GM23338 (cell line): ENCODE data around the gene FLT1. TPM values are rescaled to one million over a fixed set of nuclear protein-coding genes. Genes with fewer than 3 reads are reported as not detected.

ENCODE experiments used
- ATAC-seq: fragments of 200-7000 bp; cut with Tn5 transposase; 3 replicates; pipeline ENCODE4 v1.9.1; 2020
- DNase-seq: peaks from one replicate; pipeline ENCODE4 v3.0.0-alpha.2; 2015; ENCODE audit warnings: low spot score
- H2AFZ ChIP-seq: fragments of 200-600 bp; sonication (generic); 2 replicates; pipeline ENCODE4 v1.8.0; 2016; ENCODE audit warnings: antibody characterized with exemption, mild to moderate bottlenecking, moderate library complexity
- H3F3A ChIP-seq: fragments of 200-600 bp; sonication (generic); replicated peaks from 2 replicates; pipeline ENCODE4 v1.8.0; 2017; ENCODE audit warnings: antibody characterized with exemption, mixed run types, low read depth
- H3K27ac ChIP-seq: fragments of 200-600 bp; sonication (generic); 2 replicates; pipeline ENCODE4 v1.6.1; 2016; ENCODE audit warnings: low read depth
- H3K27me3 ChIP-seq: fragments of 200-600 bp; sonication (generic); 2 replicates; pipeline ENCODE4 v1.8.0; 2016; ENCODE audit warnings: mild to moderate bottlenecking, mixed run types, moderate library complexity; ENCODE audit not compliant: insufficient read depth
- H3K36me3 ChIP-seq: fragments of 200-600 bp; sonication (generic); 2 replicates; pipeline ENCODE4 v1.8.0; 2016; ENCODE audit warnings: mild to moderate bottlenecking; ENCODE audit not compliant: insufficient read depth
- H3K4me1 ChIP-seq: fragments of 200-600 bp; sonication (generic); 2 replicates; pipeline ENCODE4 v1.8.0; 2016; ENCODE audit warnings: mild to moderate bottlenecking, moderate library complexity; ENCODE audit not compliant: insufficient read depth
- H3K4me2 ChIP-seq: fragments of 200-600 bp; sonication (generic); 2 replicates; pipeline ENCODE4 v1.7.1; 2017; ENCODE audit warnings: mixed run types
- H3K4me3 ChIP-seq: fragments of 200-600 bp; sonication (generic); 2 replicates; pipeline ENCODE4 v1.6.1; 2016; ENCODE audit warnings: mixed run types
- H3K79me2 ChIP-seq: fragments of 200-600 bp; sonication (generic); replicated peaks from 2 replicates; pipeline ENCODE4 v1.8.0; 2017; ENCODE audit warnings: mild to moderate bottlenecking; ENCODE audit not compliant: insufficient read depth
- H3K9me2 ChIP-seq: fragments of 200-600 bp; sonication (generic); 2 replicates; pipeline ENCODE4 v1.8.0; 2017; ENCODE audit not compliant: insufficient read depth
- H4K20me1 ChIP-seq: fragments of 200-600 bp; sonication (generic); replicated peaks from 2 replicates; pipeline ENCODE4 v1.8.0; 2017; ENCODE audit warnings: mild to moderate bottlenecking; ENCODE audit not compliant: insufficient read depth
- H3K27ac Mint-ChIP-seq: 2 replicates; pipeline ENCODE4 v1.8.0; 2020; ENCODE audit warnings: inconsistent platforms, mild to moderate bottlenecking, moderate library complexity, mixed read lengths
- H3K27me3 Mint-ChIP-seq: 3 replicates; pipeline ENCODE4 v1.8.0; 2022; ENCODE audit warnings: low read depth, mild to moderate bottlenecking, moderate library complexity, mixed read lengths, inconsistent platforms; ENCODE audit not compliant: insufficient read depth, poor library complexity
- H3K36me3 Mint-ChIP-seq: 3 replicates; pipeline ENCODE4 v1.8.0; 2021; ENCODE audit warnings: low read depth, mild to moderate bottlenecking, inconsistent platforms, moderate library complexity, mixed read lengths
- H3K4me1 Mint-ChIP-seq: 3 replicates; pipeline ENCODE4 v1.8.0; 2020; ENCODE audit warnings: mild to moderate bottlenecking, inconsistent platforms, mixed read lengths
- H3K4me3 Mint-ChIP-seq: 3 replicates; pipeline ENCODE4 v1.8.0; 2021; ENCODE audit warnings: moderate library complexity, mild to moderate bottlenecking, inconsistent platforms, mixed read lengths
- H3K9me3 Mint-ChIP-seq: 3 replicates; pipeline ENCODE4 v1.8.0; 2020; ENCODE audit warnings: moderate library complexity, mild to moderate bottlenecking, inconsistent platforms, mixed read lengths
- CREB1 ChIP-seq: fragments of 250-450 bp; sonication (Bioruptor Pico); IDR thresholded peaks from 2 replicates; pipeline ENCODE4 v1.5.0; 2020; ENCODE audit warnings: low read depth, mild to moderate bottlenecking, moderate library complexity
- EZH2 ChIP-seq: fragments of 200-600 bp; sonication (generic); IDR thresholded peaks from one replicate; pipeline ENCODE4 v1.8.0; 2017; ENCODE audit warnings: antibody characterized with exemption, mild to moderate bottlenecking, low read depth; ENCODE audit not compliant: unreplicated experiment
- EZH2phosphoT487 ChIP-seq: fragments of 200-600 bp; sonication (generic); IDR thresholded peaks from one replicate; pipeline ENCODE4 v1.8.1; 2018; ENCODE audit warnings: antibody characterized with exemption; ENCODE audit not compliant: unreplicated experiment
- NANOG ChIP-seq: IDR thresholded peaks from 2 replicates; pipeline ENCODE4 v1.6.1; 2016; ENCODE audit warnings: antibody characterized with exemption, borderline replicate concordance
- REST ChIP-seq: IDR thresholded peaks from one replicate; pipeline ENCODE4 v1.6.1; 2018; ENCODE audit warnings: antibody characterized with exemption; ENCODE audit not compliant: unreplicated experiment
- ZNF331 ChIP-seq: fragments of 250-450 bp; sonication (Bioruptor Pico); IDR thresholded peaks from 2 replicates; pipeline ENCODE4 v1.5.0; 2020; ENCODE audit warnings: low read depth, mild to moderate bottlenecking, moderate library complexity
- polyA plus RNA-seq: library from polyadenylated mRNA; unstranded; fragments of >200 nt; fragmentation: Nextera tagmentation; extraction: Ambion mirVana; gene quantifications from 2 replicates; pipeline ENCODE4 v1.2.1, GENCODE V29; 2016
- total RNA-seq: library from RNA; depleted of rRNA; stranded (reverse); fragments of >200 nt; shearing (Covaris generic); gene quantifications from 2 replicates; pipeline ENCODE4 v1.2.3, GENCODE V29; 2014
- TF ChIP-seq, protein P1 (sequence below): IDR thresholded peaks from 2 replicates; pipeline ENCODE4 v1.6.1; 2016; ENCODE audit warnings: antibody characterized with exemption
- TF ChIP-seq, protein P2 (sequence below): fragments of 250-450 bp; sonication (Bioruptor Pico); IDR thresholded peaks from 2 replicates; pipeline ENCODE4 v1.5.0; 2020; ENCODE audit warnings: mild to moderate bottlenecking, moderate library complexity

The FLT1 gene
- total and polyA plus RNA-seq, 2 experiments from 2014 or later = 26.8 to 116 TPM

DNA sequence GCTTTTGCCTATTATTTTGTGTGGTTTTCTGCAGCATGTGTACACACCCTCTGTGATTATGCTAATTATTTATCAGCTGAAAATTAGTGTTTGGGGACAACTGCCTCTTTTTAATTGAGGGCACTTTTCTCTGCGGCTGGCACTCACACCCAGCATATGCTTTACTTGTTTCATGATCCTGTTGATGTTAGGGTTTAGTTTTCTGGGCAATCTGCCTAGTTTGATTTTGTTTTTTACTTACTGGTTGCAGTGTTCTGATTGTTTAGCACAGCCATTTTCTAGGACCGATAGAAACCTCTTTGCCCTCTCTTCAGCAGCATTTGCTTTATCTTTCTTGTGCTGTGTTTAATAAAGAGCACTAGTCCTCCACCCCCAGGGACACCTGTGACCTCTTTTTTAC lies 195.0 kb downstream of the FLT1 start:
- peaks cover 15% of the 10 kb centered on the region for H3K36me3 Mint-ChIP-seq
- H3K27ac Mint-ChIP-seq = no peak overlapping the region
- peaks cover 20% of the 10 kb centered on the region for H3K27me3 Mint-ChIP-seq
- H2AFZ ChIP-seq = no peak overlapping the region
- no peak overlapping the region for H3K4me3 ChIP-seq
- no peak for ATAC-seq
- H3K4me1 ChIP-seq = peaks cover 44% of the 10 kb centered on the region
- H3K27ac ChIP-seq = no peak overlapping the region
- DNase-seq = no peak
- no peaks in the 10 kb centered on the region for H4K20me1 ChIP-seq
- no peak overlapping the region for H3K4me3 Mint-ChIP-seq
- H3F3A ChIP-seq = no peaks in the 10 kb centered on the region
- H3K36me3 ChIP-seq = no peaks in the 10 kb centered on the region; the same call in 1 of the 2 replicates
- peaks cover 70% of the 10 kb centered on the region for H3K4me1 Mint-ChIP-seq
- no peak overlapping the region for H3K4me2 ChIP-seq
- H3K9me3 Mint-ChIP-seq = no peaks in the 10 kb centered on the region
- H3K9me2 ChIP-seq = 0 out of 2 replicates have a peak, but pooled peaks cover 5% of the 10 kb centered on the region
- TF ChIP-seq CREB1 = no peak
- TF ChIP-seq EZH2 = no peak
- TF ChIP-seq REST = no peak
- TF ChIP-seq, protein P1, sequence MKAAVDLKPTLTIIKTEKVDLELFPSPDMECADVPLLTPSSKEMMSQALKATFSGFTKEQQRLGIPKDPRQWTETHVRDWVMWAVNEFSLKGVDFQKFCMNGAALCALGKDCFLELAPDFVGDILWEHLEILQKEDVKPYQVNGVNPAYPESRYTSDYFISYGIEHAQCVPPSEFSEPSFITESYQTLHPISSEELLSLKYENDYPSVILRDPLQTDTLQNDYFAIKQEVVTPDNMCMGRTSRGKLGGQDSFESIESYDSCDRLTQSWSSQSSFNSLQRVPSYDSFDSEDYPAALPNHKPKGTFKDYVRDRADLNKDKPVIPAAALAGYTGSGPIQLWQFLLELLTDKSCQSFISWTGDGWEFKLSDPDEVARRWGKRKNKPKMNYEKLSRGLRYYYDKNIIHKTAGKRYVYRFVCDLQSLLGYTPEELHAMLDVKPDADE = no peak
- no peak for TF ChIP-seq EZH2phosphoT487
- TF ChIP-seq ZNF331 (CRISPR knock-in tag) = no peak
- no peaks in the 10 kb centered on the region for H3K79me2 ChIP-seq
- H3K27me3 ChIP-seq = no peaks in the 10 kb centered on the region

- Mint-ChIP-seq H3K27ac (peak overlapping the region; percentile 9; the same call in 1 of the 2 replicates), H3K4me1 (peaks cover 78% of the 10 kb centered on the region), H3K27me3 (peaks cover 23% of the 10 kb centered on the region), H3K4me3 (peak overlapping the region; percentile 16; the same call in 1 of the 3 replicates), H3K36me3 (peaks cover 15% of the 10 kb centered on the region), H3K9me3 (no peaks in the 10 kb centered on the region)
- ATAC-seq (peak; percentile 78), DNase-seq (peak; percentile 80)
- Histone ChIP-seq H3K27me3 (no peaks in the 10 kb centered on the region), H3K27ac (no peak overlapping the region), H3K4me3 (no peak overlapping the region), H3F3A (no peaks in the 10 kb centered on the region), H2AFZ (no peak overlapping the region), H4K20me1 (no peaks in the 10 kb centered on the region), H3K4me2 (no peak overlapping the region), H3K36me3 (no peaks in the 10 kb centered on the region), H3K4me1 (peaks cover 57% of the 10 kb centered on the region), H3K79me2 (no peaks in the 10 kb centered on the region), H3K9me2 (0 out of 2 replicates have a peak, but pooled peaks cover 5% of the 10 kb centered on the region)
- TF ChIP-seq, protein P2, sequence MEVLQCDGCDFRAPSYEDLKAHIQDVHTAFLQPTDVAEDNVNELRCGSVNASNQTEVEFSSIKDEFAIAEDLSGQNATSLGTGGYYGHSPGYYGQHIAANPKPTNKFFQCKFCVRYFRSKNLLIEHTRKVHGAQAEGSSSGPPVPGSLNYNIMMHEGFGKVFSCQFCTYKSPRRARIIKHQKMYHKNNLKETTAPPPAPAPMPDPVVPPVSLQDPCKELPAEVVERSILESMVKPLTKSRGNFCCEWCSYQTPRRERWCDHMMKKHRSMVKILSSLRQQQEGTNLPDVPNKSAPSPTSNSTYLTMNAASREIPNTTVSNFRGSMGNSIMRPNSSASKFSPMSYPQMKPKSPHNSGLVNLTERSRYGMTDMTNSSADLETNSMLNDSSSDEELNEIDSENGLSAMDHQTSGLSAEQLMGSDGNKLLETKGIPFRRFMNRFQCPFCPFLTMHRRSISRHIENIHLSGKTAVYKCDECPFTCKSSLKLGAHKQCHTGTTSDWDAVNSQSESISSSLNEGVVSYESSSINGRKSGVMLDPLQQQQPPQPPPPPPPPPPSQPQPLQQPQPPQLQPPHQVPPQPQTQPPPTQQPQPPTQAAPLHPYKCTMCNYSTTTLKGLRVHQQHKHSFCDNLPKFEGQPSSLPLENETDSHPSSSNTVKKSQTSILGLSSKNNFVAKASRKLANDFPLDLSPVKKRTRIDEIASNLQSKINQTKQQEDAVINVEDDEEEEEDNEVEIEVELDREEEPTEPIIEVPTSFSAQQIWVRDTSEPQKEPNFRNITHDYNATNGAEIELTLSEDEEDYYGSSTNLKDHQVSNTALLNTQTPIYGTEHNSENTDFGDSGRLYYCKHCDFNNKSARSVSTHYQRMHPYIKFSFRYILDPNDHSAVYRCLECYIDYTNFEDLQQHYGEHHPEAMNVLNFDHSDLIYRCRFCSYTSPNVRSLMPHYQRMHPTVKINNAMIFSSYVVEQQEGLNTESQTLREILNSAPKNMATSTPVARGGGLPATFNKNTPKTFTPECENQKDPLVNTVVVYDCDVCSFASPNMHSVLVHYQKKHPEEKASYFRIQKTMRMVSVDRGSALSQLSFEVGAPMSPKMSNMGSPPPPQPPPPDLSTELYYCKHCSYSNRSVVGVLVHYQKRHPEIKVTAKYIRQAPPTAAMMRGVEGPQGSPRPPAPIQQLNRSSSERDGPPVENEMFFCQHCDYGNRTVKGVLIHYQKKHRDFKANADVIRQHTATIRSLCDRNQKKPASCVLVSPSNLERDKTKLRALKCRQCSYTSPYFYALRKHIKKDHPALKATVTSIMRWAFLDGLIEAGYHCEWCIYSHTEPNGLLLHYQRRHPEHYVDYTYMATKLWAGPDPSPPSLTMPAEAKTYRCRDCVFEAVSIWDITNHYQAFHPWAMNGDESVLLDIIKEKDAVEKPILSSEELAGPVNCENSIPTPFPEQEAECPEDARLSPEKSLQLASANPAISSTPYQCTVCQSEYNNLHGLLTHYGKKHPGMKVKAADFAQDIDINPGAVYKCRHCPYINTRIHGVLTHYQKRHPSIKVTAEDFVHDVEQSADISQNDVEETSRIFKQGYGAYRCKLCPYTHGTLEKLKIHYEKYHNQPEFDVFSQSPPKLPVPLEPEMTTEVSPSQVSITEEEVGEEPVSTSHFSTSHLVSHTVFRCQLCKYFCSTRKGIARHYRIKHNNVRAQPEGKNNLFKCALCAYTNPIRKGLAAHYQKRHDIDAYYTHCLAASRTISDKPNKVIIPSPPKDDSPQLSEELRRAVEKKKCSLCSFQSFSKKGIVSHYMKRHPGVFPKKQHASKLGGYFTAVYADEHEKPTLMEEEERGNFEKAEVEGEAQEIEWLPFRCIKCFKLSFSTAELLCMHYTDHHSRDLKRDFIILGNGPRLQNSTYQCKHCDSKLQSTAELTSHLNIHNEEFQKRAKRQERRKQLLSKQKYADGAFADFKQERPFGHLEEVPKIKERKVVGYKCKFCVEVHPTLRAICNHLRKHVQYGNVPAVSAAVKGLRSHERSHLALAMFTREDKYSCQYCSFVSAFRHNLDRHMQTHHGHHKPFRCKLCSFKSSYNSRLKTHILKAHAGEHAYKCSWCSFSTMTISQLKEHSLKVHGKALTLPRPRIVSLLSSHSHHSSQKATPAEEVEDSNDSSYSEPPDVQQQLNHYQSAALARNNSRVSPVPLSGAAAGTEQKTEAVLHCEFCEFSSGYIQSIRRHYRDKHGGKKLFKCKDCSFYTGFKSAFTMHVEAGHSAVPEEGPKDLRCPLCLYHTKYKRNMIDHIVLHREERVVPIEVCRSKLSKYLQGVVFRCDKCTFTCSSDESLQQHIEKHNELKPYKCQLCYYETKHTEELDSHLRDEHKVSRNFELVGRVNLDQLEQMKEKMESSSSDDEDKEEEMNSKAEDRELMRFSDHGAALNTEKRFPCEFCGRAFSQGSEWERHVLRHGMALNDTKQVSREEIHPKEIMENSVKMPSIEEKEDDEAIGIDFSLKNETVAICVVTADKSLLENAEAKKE (CRISPR knock-in tag) = peak; percentile 62; the same call in 1 of the 2 replicates
- no peak for TF ChIP-seq NANOG
- TF ChIP-seq EZH2phosphoT487 = no peak
- TF ChIP-seq, protein P1 = no peak
These were observed 197.6 kb downstream of the FLT1 start for GRCh38 chr13:28297341-28297740.
